SK-N-SH treated with all-trans-retinoic acid at 6 μM for 48 hours (cell line): ENCODE results near the gene ERP44.

Experiments used
- ATAC-seq: fragments of 200-7000 bp; cut with Tn5 transposase; 3 replicates; pipeline ENCODE4 v1.9.1; 2020; ENCODE audit warnings: mild to moderate bottlenecking, moderate library complexity
- ARNTL ChIP-seq: fragments of 450-650 bp; formaldehyde crosslinking; IDR thresholded peaks from 2 replicates; pipeline ENCODE4 v1.5.0; 2020; ENCODE audit warnings: low read depth, mild to moderate bottlenecking, moderate library complexity, borderline replicate concordance
- BACH2 ChIP-seq: fragments of 250-450 bp; sonication (Bioruptor Pico); IDR thresholded peaks from 2 replicates; pipeline ENCODE4 v1.9.0; 2021; ENCODE audit warnings: mild to moderate bottlenecking, borderline replicate concordance
- CSDC2 ChIP-seq: fragments of 250-450 bp; sonication (Bioruptor Pico); IDR thresholded peaks from 2 replicates; pipeline ENCODE4 v1.5.0; 2020; ENCODE audit warnings: mild to moderate bottlenecking, moderate library complexity
- ESRRG ChIP-seq: fragments of 250-450 bp; sonication (Bioruptor Pico); IDR thresholded peaks from 2 replicates; pipeline ENCODE4 v1.6.1; 2021; ENCODE audit warnings: mild to moderate bottlenecking
- GLIS3 ChIP-seq: fragments of 250-450 bp; sonication (Bioruptor Pico); IDR thresholded peaks from 2 replicates; pipeline ENCODE4 v1.5.0; 2020; ENCODE audit warnings: mild to moderate bottlenecking, moderate library complexity
- ISL1 ChIP-seq: fragments of 250-450 bp; sonication (Bioruptor Pico); IDR thresholded peaks from 2 replicates; pipeline ENCODE4 v2.1.2; 2022; ENCODE audit warnings: mild to moderate bottlenecking, moderate library complexity
- OSR1 ChIP-seq: fragments of 250-450 bp; sonication (Bioruptor Pico); IDR thresholded peaks from 2 replicates; pipeline ENCODE4 v1.8.0; 2022; ENCODE audit warnings: moderate library complexity, mild to moderate bottlenecking, inconsistent platforms
- PPARA ChIP-seq: fragments of 250-450 bp; sonication (Bioruptor Pico); IDR thresholded peaks from 2 replicates; pipeline ENCODE4 v1.5.0; 2020; ENCODE audit warnings: mild to moderate bottlenecking, borderline replicate concordance
- RARB ChIP-seq: fragments of 250-450 bp; sonication (Bioruptor Pico); IDR thresholded peaks from 2 replicates; pipeline ENCODE4 v1.8.0; 2021; ENCODE audit warnings: mild to moderate bottlenecking, moderate library complexity
- SNAI2 ChIP-seq: fragments of 250-450 bp; sonication (Bioruptor Pico); IDR thresholded peaks from 2 replicates; pipeline ENCODE4 v1.5.0; 2020; ENCODE audit warnings: mild to moderate bottlenecking, moderate library complexity
- TCF4 ChIP-seq: fragments of 250-450 bp; sonication (Bioruptor Pico); IDR thresholded peaks from 2 replicates; pipeline ENCODE4 v1.8.0; 2021; ENCODE audit warnings: mild to moderate bottlenecking, moderate library complexity, borderline replicate concordance
- ZC3H10 ChIP-seq: fragments of 250-450 bp; sonication (Bioruptor Pico); IDR thresholded peaks from 2 replicates; pipeline ENCODE4 v1.5.1; 2021; ENCODE audit warnings: mild to moderate bottlenecking, moderate library complexity
- ZFP3 ChIP-seq: fragments of 250-450 bp; sonication (Bioruptor Pico); IDR thresholded peaks from 2 replicates; pipeline ENCODE4 v1.5.0; 2020; ENCODE audit warnings: mild to moderate bottlenecking, moderate library complexity
- ZFP30 ChIP-seq: fragments of 450-650 bp; formaldehyde crosslinking; IDR thresholded peaks from 2 replicates; pipeline ENCODE4 v1.5.0; 2022; ENCODE audit warnings: mild to moderate bottlenecking, moderate library complexity
- ZNF565 ChIP-seq: fragments of 450-650 bp; formaldehyde crosslinking; conservative IDR thresholded peaks from 2 replicates; pipeline ENCODE4 v1.5.0; 2020; ENCODE audit warnings: low read depth, mild to moderate bottlenecking, moderate library complexity
- ZNF70 ChIP-seq: fragments of 450-650 bp; formaldehyde crosslinking; IDR thresholded peaks from 2 replicates; pipeline ENCODE4 v1.5.0; 2020; ENCODE audit warnings: mild to moderate bottlenecking, moderate library complexity
- TF ChIP-seq, protein P1 (sequence below): fragments of 250-450 bp; sonication (Bioruptor Pico); IDR thresholded peaks from 2 replicates; pipeline ENCODE4 v1.8.0; 2021; ENCODE audit warnings: low read depth, mild to moderate bottlenecking, moderate library complexity, borderline replicate concordance
- TF ChIP-seq, protein P2 (sequence below): fragments of 250-450 bp; sonication (Bioruptor Pico); IDR thresholded peaks from 2 replicates; pipeline ENCODE4 v1.5.0; 2020; ENCODE audit warnings: mild to moderate bottlenecking, moderate library complexity
- TF ChIP-seq, protein P3 (sequence below): fragments of 250-450 bp; sonication (Bioruptor Pico); IDR thresholded peaks from 2 replicates; pipeline ENCODE4 v1.5.1; 2020; ENCODE audit warnings: low read depth, mild to moderate bottlenecking, moderate library complexity
- TF ChIP-seq, protein P4 (sequence below): fragments of 250-450 bp; sonication (Bioruptor Pico); IDR thresholded peaks from 2 replicates; pipeline ENCODE4 v1.5.1; 2021; ENCODE audit warnings: mild to moderate bottlenecking, moderate library complexity

ERP44 gene

DNA sequence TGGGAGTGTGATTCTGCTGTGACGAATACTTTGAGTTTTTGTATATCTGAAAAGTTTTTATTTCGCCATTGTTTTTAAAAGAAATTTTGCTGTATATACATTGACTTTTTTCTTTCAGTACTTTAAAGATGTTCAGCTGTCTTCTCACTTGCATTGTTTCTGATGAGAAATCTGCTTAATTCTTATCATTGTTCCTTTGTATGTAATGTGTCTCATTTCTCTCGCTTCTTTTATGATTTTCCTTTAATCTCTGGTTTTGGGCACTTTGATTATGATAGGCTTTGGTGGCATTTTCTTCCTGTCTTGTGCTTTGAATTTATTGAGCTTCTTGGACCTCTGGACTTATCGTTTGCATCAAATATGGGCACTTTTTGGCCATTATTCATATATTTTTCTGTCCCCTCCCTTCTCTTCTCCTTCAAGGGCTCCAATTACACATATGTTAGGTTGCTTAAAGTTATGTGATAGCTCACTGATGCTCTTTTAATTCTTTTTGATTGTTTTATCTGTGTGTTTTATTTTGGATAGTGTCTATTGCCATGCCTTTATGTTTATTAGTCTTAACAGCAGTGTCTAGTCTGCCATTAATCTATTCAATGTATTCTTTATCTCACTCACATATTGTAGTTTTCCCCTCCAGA lies 161.7 kb downstream of the ERP44 start:
- no peak for TF ChIP-seq ZNF70 (CRISPR knock-in tag)
- TF ChIP-seq ISL1 (CRISPR knock-in tag) = no peak
- TF ChIP-seq, protein P1, sequence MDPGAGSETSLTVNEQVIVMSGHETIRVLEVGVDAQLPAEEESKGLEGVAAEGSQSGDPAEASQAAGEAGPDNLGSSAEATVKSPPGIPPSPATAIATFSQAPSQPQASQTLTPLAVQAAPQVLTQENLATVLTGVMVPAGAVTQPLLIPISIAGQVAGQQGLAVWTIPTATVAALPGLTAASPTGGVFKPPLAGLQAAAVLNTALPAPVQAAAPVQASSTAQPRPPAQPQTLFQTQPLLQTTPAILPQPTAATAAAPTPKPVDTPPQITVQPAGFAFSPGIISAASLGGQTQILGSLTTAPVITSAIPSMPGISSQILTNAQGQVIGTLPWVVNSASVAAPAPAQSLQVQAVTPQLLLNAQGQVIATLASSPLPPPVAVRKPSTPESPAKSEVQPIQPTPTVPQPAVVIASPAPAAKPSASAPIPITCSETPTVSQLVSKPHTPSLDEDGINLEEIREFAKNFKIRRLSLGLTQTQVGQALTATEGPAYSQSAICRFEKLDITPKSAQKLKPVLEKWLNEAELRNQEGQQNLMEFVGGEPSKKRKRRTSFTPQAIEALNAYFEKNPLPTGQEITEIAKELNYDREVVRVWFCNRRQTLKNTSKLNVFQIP (CRISPR knock-in tag) = no peak
- no peak for TF ChIP-seq OSR1 (CRISPR knock-in tag)
- TF ChIP-seq, protein P2, sequence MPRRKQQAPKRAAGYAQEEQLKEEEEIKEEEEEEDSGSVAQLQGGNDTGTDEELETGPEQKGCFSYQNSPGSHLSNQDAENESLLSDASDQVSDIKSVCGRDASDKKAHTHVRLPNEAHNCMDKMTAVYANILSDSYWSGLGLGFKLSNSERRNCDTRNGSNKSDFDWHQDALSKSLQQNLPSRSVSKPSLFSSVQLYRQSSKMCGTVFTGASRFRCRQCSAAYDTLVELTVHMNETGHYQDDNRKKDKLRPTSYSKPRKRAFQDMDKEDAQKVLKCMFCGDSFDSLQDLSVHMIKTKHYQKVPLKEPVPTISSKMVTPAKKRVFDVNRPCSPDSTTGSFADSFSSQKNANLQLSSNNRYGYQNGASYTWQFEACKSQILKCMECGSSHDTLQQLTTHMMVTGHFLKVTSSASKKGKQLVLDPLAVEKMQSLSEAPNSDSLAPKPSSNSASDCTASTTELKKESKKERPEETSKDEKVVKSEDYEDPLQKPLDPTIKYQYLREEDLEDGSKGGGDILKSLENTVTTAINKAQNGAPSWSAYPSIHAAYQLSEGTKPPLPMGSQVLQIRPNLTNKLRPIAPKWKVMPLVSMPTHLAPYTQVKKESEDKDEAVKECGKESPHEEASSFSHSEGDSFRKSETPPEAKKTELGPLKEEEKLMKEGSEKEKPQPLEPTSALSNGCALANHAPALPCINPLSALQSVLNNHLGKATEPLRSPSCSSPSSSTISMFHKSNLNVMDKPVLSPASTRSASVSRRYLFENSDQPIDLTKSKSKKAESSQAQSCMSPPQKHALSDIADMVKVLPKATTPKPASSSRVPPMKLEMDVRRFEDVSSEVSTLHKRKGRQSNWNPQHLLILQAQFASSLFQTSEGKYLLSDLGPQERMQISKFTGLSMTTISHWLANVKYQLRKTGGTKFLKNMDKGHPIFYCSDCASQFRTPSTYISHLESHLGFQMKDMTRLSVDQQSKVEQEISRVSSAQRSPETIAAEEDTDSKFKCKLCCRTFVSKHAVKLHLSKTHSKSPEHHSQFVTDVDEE (CRISPR knock-in tag) = no peak
- no peak for TF ChIP-seq ZFP3 (CRISPR knock-in tag)
- TF ChIP-seq ZC3H10 (CRISPR knock-in tag) = no peak
- TF ChIP-seq, protein P3, sequence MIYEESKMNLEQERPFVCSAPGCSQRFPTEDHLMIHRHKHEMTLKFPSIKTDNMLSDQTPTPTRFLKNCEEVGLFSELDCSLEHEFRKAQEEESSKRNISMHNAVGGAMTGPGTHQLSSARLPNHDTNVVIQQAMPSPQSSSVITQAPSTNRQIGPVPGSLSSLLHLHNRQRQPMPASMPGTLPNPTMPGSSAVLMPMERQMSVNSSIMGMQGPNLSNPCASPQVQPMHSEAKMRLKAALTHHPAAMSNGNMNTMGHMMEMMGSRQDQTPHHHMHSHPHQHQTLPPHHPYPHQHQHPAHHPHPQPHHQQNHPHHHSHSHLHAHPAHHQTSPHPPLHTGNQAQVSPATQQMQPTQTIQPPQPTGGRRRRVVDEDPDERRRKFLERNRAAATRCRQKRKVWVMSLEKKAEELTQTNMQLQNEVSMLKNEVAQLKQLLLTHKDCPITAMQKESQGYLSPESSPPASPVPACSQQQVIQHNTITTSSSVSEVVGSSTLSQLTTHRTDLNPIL (CRISPR knock-in tag) = no peak
- TF ChIP-seq ARNTL (CRISPR knock-in tag) = no peak
- TF ChIP-seq, protein P4, sequence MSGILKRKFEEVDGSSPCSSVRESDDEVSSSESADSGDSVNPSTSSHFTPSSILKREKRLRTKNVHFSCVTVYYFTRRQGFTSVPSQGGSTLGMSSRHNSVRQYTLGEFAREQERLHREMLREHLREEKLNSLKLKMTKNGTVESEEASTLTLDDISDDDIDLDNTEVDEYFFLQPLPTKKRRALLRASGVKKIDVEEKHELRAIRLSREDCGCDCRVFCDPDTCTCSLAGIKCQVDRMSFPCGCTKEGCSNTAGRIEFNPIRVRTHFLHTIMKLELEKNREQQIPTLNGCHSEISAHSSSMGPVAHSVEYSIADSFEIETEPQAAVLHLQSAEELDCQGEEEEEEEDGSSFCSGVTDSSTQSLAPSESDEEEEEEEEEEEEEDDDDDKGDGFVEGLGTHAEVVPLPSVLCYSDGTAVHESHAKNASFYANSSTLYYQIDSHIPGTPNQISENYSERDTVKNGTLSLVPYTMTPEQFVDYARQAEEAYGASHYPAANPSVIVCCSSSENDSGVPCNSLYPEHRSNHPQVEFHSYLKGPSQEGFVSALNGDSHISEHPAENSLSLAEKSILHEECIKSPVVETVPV (CRISPR knock-in tag) = no peak
- TF ChIP-seq TCF4 (CRISPR knock-in tag) = no peak
- TF ChIP-seq GLIS3 (CRISPR knock-in tag) = no peak
- TF ChIP-seq ZFP30 = no peak
- TF ChIP-seq, all 23 proteins: peak for 0
- no peak for ATAC-seq

DNA sequence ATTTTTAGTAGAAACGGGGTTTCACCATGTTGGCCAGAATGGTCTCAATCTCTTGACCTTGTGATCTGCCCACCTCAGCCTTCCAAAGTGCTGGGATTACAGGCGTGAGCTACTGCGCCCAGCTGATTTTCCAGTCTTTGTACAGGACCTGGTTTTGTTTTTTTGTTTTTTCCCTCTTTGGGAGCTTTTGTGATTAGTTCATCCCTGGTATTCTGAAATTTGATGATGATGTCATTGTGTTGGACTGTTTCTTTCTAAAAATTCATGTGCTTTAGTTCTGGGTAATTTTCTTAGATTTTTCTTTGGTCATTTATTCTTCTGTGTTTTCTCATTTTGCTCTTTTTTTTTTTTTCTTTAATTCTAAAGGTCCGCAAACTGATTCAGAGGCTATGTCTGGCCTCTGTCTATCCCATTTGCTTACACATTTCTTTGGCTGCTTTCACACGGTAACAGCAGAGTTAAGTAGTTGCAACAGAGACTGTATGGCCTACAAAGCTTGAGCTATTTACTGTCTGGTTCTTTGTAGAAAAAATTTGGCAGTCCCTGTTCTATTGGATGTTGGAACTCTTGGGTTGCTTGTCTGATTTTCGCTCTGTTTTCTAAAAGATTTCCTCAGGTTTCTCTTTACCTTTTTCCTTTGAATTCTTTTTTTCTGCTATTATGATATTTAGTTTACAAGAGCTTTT lies 167.5 kb downstream of the ERP44 start:
- no peak for ATAC-seq
- no peak for TF ChIP-seq ZFP3 (CRISPR knock-in tag)
- TF ChIP-seq PPARA (CRISPR knock-in tag) = no peak
- no peak for TF ChIP-seq GLIS3 (CRISPR knock-in tag)
- no peak for TF ChIP-seq RARB (CRISPR knock-in tag)
- no peak for TF ChIP-seq ZFP30
- no peak for TF ChIP-seq ZC3H10 (CRISPR knock-in tag)
- no peak for TF ChIP-seq OSR1 (CRISPR knock-in tag)
- no peak for TF ChIP-seq TCF4 (CRISPR knock-in tag)
- no peak for TF ChIP-seq SNAI2 (CRISPR knock-in tag)
- no peak for TF ChIP-seq CSDC2 (CRISPR knock-in tag)
- no peak for TF ChIP-seq BACH2 (CRISPR knock-in tag)
- TF ChIP-seq, protein P1 (CRISPR knock-in tag) = no peak
- TF ChIP-seq, protein P4 (CRISPR knock-in tag) = no peak
- TF ChIP-seq ZNF565 = no peak
- no peak for TF ChIP-seq ZNF70 (CRISPR knock-in tag)
- TF ChIP-seq, protein P3 (CRISPR knock-in tag) = no peak
- no peak for TF ChIP-seq ESRRG (CRISPR knock-in tag)
- TF ChIP-seq ARNTL (CRISPR knock-in tag) = no peak
